Epithelial cell of prostate (primary cell): ENCODE data around the gene NOS1.
"Not testable (repeated sequence)": the region's sequence is repeated elsewhere in the genome, so short reads cannot be mapped to it uniquely, and the experiment has no call there.

Source experiments
- DNase-seq: peaks from one replicate; pipeline ENCODE4 v3.0.0-alpha.2; 2011; ENCODE audit warnings: low read depth, low spot score
- H3K27ac ChIP-seq: fragments of 450-650 bp; 2 replicates; pipeline ENCODE4 v1.5.1; 2017; ENCODE audit warnings: mild to moderate bottlenecking

Gene NOS1

DNA sequence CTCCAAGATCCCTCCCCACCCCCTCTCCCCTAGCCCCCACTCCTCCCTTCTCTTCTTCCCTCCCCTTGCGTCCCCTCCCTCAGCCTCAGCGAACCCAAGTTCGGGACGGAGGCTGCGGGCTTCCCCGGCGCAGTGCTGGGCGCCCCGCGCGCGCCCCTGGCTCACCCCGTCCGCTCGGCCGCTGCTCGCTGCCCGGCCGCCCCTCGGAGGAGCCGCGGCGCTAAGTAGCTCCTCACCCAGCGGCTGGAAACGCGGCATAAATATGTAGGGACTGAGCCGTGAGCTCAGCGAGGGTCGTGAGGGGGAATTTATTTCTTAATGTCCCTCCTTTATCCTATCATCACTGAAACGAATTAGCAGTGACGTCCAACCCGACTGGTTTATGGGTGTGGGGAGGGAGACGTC, at the start of gene NOS1:
NOS1 (minus strand) TSS at position 280 of the 405 bp plus-strand sequence. CDS start 30,557 bp downstream, outside the sequence.
- H3K27ac ChIP-seq, result no peak within 1 kb of the TSS
- no peak for DNase-seq

DNA sequence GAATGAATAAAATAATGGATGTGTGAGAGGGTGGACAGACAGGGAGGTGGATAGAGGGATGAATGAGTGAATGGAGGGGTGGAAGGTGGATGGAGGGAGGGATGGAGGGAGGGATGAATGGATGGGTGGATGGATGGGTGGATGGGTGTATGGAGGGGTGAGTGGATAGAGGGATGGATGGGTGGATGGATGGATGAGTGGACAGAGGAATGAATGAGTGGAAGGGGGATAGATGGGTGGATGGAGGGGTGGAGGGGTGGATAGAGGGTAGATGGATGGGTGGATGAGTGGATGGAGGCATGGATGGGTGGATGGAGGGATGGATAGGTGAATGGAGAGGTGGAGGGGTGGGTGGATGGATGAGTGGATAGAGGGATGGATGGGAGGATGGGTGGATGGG, 47.9 kb upstream of the NOS1 start:
- no peak overlapping the region for H3K27ac ChIP-seq
- no peak for DNase-seq

DNA sequence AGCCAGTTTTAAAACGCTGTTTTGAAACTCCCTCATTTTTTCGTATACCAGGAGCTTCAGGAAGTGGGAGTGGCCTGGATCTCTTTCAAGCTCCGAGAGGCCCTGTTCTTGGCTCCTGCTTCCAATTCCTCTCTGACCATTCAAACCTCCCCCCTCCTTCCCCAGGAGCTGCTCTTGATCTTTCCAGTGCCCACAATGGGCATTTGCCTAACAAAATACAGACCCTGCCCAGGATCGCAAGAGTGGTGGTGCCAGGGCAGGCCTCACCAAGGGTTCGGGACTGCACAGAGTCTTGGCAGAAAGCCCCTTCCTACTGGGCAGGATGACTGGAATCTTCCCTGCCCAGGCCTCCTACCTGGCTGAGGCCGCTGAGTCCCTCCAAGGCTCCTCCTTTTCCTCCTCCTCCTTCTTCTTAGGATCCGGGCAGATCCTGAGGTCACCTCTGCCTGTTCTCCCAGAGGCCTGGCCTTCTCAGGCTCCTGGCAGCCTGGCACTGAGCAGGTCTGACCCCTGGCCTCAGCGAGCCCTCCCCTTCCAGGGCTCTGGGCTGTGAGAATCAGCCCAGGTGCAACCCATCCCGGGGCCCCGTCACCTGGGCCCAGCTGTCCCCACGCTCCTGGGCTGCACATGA, 46.9 kb upstream of the NOS1 start:
- no peak for DNase-seq
- no peak overlapping the region for H3K27ac ChIP-seq

DNA sequence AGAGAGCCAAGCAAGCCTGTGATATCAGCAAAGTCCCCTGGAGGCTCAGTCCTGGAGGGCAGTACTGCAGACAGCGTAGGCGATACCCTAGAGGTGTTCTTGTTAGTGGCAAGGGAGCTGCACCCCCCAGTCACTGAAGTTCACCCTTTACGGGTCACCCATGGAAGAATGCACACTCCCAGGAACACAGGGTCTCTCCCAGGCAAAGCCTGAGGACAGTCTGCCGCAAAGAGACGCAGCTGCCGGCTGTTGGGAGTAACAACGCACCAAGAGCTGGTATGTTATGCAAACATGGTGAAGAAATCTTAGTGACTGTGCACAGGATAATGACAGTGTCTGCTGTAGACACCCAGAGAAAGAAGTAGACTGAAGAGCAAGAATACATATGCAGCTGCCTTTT, 43.5 kb upstream of the NOS1 start:
- no peak for DNase-seq
- H3K27ac ChIP-seq, result no peak overlapping the region

DNA sequence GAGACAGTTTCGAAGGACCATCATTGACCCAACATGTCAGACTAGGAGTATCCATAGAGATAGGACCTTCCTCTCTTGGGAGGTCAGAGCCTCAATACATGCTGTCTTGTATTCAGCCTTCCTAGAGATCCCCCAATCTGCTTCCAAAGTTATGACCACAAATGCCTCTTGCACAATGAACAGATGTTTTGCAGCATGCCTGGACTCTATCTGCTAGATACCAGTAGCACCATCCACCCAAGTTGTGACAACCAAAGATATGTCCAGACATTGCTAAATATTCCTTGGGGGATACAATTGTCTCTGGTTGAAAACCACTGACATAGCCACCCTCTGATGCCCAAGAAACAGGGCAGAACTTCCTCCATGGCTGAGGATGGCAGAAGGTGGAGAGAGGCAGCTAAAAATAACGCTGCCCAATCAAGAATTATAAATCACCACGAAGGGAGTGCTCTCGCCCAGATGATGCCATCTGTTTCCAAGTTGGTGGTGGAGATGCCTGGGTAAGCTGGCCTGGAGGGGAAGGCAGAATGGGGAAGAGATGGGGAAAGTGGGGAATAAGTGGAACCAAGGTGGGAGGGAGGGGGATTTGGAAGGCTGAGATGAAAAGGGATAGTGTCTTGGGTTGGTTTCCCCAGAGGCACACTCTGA, 42.9 kb upstream of the NOS1 start:
- no peak overlapping the region for H3K27ac ChIP-seq

DNA sequence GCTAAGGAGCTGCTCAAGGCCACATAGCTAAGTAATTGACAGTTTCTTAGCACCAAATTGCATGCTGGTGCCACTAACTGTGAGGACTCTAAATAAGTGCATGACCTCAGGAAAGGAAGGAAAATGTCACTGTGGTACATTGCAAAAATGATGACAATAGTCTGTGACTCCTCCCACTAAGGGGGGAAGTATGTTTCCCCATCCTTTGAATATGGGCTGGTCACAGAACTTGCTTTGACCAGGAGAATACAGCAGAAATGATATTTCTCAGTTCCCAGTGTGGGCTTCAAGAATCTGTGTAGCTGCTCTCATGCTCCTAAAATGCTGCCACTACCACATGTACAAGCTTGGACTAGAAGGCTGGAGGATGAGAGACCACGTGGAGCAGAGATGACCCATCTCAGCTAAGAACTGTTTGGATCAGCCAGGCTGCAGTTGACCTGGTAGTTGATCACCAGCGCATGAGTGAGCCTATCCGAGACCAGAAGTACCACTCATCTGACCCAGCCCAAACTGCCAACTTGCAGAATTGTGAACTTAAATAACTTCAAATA, 42.2 kb upstream of the NOS1 start:
- DNase-seq, result no peak
- no peak overlapping the region for H3K27ac ChIP-seq

More for the DNA sequence above, 42.9 kb upstream of the NOS1 start:
- DNase-seq, result no peak

DNA sequence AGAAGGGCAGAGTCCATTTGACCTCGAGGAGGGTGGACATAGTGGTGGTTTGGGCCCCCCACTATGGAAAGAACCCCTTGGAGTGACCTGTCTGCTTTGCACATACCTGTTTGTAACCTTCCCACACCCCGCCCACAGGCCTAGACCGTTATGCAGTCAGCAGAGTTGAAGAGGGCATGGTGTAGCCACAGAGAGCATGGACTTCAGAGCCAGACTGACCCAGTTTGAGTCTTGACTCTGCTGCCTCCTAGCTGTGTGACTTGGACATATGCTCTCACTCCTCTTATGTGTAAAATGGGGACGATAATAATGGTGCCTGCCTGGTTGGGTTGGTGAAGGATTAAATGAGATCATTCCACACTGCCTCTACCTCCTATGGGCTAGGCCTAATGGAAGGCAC, 40.9 kb upstream of the NOS1 start:
- H3K27ac ChIP-seq, result no peak overlapping the region
- DNase-seq, result no peak

DNA sequence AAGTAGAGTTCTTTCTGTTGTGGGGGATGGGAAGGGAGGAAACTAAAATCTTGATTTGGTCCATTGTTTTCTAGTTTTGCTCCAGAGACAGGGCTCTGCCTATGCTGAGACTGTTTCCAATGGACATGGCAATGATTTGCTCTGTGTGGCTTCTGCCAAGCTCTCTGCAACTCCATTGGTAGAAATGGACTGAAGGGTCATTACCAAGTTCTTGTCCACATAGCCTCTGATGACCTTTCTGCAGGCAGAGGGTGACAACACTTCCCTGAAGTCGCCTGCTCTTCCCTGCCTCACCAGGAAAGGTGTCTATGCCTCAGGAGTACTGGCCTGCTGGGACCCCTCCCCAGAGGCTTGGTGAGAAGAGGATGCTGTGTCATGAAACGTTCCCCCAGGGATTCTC, 39.5 kb upstream of the NOS1 start:
- H3K27ac ChIP-seq, result no peak overlapping the region
- DNase-seq, result no peak

DNA sequence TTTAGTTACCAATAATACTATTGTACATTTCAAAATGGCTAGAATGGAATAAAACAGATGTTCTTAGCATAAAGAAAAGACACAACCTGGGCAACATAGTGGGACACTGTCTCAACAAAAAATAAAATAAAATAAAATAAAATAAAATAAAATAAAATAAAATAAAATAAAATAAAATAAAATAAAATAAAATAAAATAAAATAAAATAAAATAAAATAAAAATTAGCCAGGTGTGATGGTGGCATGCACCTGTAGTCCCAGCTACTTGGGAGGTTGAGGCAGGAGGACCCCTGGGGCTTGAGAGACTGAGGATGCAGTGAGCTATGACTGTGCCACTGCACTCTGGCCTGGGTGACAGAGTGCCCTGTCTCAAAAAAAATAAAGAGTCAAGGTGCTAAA, 37.1 kb upstream of the NOS1 start:
- not testable (repeated sequence) for DNase-seq, H3K27ac ChIP-seq

DNA sequence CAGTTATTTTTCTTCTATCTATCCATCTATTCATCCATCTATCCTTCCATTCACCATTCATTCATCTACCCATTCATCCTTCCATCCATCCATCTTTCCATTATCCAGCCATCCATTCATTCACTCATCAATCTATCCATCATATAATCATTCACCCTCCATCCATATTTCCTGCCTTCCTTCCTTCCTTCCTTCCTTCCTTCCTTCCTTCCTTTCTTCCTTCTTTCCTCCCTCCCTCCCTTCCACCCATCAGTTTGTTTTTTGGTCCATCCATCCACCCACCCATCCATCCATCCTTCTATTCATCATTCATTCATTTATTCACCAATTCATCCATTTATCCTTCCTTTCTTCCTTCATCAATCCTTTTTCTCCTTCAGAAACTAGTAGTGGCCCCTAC, 34.3 kb upstream of the NOS1 start:
- DNase-seq, result no peak
- H3K27ac ChIP-seq, result no peak overlapping the region

DNA sequence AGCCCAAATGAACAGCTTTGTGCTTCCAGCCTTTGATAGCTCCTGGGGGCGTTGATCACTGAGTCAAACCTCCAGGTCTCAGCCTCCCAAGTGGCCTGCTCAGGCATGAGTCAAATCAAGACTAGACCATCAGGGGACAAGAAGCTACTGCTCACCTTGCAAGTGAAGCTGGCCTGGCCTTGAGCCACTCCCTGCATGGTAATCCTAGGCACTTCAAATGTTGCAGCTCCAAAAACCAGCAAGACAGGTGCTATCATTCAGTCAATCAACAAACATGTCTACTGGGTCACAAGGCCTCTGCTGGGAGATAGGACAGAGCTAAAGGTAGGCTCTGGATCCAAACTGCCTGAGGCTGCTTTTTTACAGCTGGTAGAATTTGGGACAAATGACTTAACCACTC, 33.1 kb upstream of the NOS1 start:
- DNase-seq, result no peak
- H3K27ac ChIP-seq, result no peak overlapping the region

DNA sequence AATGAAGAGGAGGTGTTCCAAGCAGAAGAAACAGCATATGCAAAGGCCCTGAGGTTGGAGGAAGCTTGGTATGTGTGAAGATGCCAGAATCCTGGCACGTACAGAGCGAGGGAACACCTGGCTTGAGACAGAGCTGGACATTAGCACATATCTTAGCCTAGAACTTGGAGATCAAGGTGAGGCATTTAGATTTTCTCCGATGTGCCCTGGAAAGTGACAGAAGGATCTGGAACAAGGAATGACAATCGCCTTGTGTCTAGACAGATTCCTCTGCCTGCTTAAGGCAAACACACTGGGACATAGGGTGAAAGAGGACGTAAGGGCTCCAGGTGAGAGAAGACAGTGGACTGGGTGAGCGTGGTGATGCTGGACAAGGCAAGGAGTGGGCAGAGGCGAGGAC, 32.2 kb upstream of the NOS1 start:
- H3K27ac ChIP-seq, result no peak overlapping the region
- no peak for DNase-seq

DNA sequence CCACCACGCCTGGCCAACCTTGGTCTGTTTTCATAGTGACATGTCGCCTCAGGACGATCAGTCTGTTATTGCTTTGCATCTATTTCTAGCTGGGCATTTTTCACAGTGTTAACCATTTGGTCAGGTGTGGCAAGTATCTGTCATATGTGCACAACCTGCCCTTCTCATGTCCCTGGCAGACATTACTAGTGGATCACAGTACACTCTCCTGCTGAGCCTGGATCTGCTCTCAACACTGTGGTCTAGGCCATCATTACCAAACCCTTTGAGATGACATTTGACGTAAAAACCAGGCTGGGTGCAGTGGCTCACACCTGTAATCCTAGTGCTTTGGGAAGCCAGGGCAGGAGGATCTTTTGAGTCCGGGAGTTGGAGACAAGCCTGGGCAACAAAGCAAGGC, 29.4 kb upstream of the NOS1 start:
- DNase-seq, result no peak
- no peak overlapping the region for H3K27ac ChIP-seq

DNA sequence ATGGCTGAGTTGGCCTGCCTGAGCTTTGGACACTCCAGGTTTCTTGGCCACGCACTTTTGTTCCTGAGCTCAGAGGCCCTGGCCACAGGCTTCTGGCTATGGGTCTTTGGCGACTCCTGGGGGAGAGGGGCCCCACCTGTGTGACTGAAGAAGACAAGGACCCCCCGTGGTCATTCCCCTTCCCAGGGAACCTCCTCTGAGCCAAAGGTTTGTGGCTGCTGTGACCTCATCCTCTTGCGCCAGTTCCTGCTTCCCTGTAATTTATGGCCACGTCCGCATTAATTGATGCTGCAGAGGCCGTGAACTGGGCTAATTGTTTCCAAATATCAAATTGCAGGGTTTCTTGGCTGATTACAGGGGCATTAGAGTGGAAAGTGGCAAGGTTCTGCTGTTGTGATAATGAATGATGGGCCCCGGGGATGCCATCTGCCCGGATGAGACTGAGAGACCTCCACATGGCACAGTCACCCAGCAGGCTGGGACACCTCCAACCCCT, 27.6 kb upstream of the NOS1 start:
- DNase-seq, result no peak

DNA sequence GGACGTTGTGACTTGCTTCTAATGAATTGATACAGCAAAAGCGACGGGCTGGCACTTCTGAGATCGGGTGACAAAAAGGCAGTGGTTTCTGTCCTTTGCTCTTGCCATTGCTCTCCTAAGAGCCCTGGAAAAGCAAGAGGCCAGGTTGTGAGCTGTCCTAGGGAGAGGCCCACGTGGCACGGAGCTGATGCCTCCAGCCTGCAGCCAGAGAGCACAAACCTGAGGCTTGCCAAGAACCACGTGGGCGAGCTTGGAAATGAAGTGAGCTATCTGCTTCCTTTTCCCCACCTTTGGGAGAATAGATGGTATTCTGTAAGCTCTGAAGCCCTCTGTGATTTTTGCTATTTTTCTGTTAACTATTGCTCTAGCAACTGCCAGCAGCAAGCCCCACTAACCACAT, 26.4 kb upstream of the NOS1 start:
- DNase-seq, result no peak
- H3K27ac ChIP-seq, result no peak overlapping the region

More for the DNA sequence above, 27.6 kb upstream of the NOS1 start:
- no peak overlapping the region for H3K27ac ChIP-seq

DNA sequence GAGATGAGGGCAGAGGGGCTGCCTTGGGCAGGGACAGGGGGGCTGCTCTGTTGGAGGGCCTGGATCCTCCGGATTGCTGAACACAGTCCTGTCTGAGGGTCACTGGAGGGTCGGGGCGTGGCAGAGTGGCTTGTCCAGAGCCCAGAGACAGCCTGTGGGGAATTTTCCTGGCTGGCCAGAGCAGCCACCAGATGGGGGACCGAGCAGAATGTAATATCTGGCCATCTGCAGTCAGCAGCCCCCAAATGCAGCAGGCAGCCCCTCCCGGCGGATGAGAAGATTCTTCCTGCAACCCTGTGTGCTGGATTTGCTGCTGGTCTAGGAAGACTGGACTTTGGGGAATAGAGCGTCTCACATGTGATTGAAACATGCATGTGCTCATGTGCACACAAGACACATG, 23.3 kb upstream of the NOS1 start:
- H3K27ac ChIP-seq, result no peak overlapping the region
- no peak for DNase-seq

DNA sequence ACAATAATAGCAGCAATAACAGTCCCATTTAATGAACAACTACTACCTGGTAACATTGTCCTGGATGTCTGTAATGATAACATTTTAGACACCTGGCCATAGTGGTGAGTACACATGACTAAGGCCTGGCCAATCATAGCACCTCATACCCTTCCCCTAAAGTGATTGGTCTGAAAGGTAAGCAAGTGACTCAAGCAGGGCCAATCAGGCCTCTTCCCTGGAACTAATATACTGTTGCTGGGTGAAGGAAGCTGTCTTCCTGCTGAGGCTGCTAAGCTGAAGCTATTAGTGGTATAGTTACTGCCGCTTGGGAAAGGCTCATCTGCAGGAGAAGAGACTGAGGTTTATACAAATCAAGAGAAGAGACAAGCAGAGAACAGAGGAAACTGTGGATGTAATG, 18.7 kb upstream of the NOS1 start:
- no peak overlapping the region for H3K27ac ChIP-seq
- DNase-seq, result no peak

DNA sequence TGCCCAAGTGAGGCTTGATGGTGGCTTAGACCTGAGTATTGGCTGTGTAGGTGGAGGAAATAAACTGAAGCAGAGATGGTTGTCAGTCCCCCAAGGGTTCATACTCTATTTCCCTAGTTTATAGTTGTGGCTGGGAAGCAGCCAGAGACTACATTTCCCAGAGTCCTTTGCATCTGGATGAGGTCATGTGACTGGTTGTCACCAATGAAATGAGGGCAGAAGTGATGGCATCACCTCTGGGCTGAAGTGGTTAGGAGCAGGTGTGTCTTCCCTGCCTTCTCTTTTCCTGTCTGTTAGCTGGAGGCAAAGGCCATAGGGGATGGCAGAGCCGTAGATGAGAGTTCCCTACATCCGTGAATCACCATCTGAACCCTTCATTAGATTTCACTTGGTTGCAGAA, 16.3 kb upstream of the NOS1 start:
- H3K27ac ChIP-seq, result no peak overlapping the region
- no peak for DNase-seq

DNA sequence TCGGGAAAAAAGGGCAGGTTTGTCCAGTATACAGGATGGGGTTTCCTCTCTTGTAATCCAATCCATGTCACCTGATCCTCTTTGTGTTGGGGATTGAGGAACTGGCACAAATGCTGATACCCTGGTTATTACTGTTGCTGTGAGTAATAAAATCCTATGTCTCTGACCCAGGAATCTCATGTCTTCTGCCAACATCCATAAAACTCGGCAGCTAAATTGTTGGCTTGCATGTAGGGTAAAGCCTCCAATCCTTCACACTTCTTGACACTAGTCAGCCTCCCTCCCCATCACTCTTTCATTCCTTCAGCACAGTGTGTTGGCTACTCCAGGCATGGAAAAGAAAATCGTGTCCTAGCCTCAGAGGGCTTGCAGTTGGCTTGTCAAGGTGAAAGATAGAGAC, 9.2 kb upstream of the NOS1 start:
- no peak for DNase-seq
- no peak overlapping the region for H3K27ac ChIP-seq

DNA sequence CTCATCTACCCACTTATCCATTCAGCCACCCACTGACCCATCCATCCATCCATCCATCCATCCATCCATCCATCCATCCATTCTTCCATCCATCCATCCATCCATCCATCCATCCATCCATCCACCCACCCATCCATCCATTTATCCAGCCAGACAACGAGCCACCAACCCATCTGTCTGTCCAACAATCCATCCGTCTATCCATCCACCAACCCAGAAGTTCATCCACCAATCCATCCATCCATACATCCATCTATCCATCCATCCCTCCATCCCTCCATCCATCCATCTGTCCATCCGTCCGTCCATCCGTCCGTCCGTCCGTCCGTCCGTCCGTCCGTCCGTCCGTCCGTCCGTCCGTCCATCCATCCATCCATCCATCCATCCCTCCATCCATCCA, 8.6 kb upstream of the NOS1 start:
- not testable (repeated sequence) for H3K27ac ChIP-seq, DNase-seq

DNA sequence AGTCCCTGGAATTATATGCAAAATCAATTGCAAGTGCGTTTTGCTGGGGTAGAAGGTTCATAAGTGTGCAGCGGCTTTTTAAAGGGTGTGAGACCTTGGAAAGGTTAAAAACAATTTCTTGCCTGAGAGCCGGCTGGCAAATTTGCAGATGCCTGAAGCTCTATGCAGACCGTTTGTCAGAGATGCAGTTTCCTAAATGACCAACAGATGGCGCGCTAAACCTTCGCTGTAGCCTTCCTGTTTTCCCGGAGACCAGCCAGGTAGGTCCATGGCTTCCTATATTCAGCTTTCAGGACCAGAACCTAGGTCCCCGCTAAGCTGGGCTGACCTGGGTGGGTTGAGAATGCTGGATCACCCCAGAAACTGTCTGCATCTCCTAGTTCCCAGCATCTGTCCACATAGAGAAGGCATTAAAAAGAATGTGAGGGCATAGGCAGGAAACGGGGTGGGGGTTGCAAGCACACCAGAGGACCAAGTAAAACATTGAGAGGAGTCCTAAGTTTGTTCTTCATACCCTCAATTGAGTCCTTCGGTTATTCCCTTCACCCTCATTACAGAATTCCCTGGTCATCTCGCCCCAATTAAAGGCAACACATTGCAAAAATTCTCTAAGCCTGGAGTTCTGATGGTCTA, 5.7 kb upstream of the NOS1 start:
- DNase-seq, result no peak
- no peak overlapping the region for H3K27ac ChIP-seq
